Activated naive CD4-positive, alpha-beta T cell treated with anti-CD3 and anti-CD28 coated beads, Interleukin-2, amount 50 U/mL, for 72 hours (primary cell): ENCODE results near the gene TSPAN31. TPM values are rescaled to one million over a fixed set of nuclear protein-coding genes. Genes with fewer than 3 reads are reported as not detected.
A peak's percentile ranks its signal among the peaks of the same experiment; 100 is the strongest.

Experiments
- ATAC-seq, 2 donors: fragments of 150-1000 bp; cut with Tn5 transposase; 2 replicates each; pipeline ENCODE4 v1.10.0; 2021; ENCODE audit warnings: mild to moderate bottlenecking in 2 of 2, moderate library complexity in 2 of 2
- DNase-seq, 2 donors: peaks; one replicate each; pipeline ENCODE4 v3.0.0; 2021 to 2022; ENCODE audit warnings: low spot score in 2 of 2
- H3K27ac Mint-ChIP-seq, 2 donors: one replicate each; pipeline ENCODE4 v1.8.0; 2022; ENCODE audit warnings: mild to moderate bottlenecking in 2 of 2, mixed read lengths in 2 of 2
- H3K36me3 Mint-ChIP-seq, 2 donors: one replicate each; pipeline ENCODE4 v1.8.0; 2022; ENCODE audit warnings: mixed read lengths in 2 of 2
- H3K9me3 Mint-ChIP-seq, 2 donors: one replicate each; pipeline ENCODE4 v1.8.0; 2022; ENCODE audit warnings: mixed read lengths in 2 of 2
- total RNA-seq, 2 donors: library from RNA; stranded (reverse); gene quantifications; one replicate each; pipeline ENCODE4 v1.2.3, GENCODE V29; 2022

TSPAN31 gene
- total RNA-seq, 2 donors from 2014 or later: 9.7 to 15.1 TPM

DNA sequence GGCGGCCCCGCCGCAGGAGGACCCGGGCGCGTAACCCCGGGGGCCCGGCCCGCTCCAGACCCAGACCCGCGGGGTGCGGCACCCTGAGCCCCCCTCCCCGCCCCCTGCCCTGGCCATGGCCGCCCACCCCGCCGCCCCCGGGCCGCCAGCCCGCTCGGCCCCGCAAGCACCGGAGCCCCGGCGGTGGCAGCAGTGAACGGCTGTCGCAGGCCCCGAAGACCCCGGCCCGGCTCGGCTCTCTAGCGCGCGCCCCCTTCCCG is 10.3 kb downstream of the TSPAN31 start:
- H3K27ac Mint-ChIP-seq: no peak overlapping the region
- ATAC-seq (no peak), DNase-seq (no peak)
- H3K9me3 Mint-ChIP-seq: no peaks in the 10 kb centered on the region
- peaks cover 31 to 34% of the 10 kb centered on the region in 2 donors for H3K36me3 Mint-ChIP-seq

DNA sequence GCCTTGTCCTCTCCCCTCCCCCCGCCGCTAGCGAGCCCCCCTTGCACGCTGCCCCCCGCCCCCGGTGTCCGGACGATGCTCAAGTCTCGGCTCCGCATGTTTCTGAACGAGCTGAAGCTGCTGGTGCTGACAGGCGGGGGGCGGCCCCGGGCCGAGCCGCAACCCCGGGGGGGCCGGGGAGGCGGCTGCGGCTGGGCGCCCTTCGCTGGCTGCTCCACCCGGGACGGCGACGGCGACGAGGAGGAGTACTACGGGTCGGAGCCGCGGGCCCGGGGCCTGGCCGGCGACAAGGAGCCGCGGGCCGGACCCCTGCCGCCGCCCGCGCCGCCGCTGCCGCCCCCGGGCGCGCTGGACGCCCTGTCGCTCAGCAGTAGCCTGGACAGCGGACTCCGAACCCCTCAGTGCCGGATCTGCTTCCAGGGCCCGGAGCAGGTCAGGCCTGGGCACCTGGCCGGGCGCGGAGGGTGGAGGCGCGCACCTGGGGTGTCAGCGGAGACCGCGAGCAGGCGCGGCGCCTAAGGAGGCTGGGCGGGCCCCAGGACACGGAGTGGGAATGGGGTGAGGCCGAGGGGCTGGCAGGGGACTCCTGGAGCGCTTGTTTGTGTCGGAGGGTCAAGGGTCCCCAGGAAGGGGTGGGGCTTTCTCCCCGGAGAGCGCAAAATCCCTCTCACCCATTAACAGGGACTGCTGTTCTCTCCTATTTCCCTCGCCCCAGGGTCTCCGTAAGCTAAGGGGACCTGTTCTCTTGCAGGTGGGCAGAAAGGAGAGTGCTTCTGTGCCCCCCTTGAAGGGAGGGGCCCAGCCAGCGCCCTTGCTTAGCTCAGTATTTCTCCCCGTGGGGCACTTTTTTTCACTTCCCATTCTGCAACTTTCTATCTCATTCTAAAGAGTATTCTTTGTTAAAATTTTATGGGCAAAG is 10.9 kb downstream of the TSPAN31 start:
- ATAC-seq: no peak
- H3K27ac Mint-ChIP-seq: peak overlapping the region; percentile 11 to 52
- H3K36me3 Mint-ChIP-seq: peaks cover 26 to 29% of the 10 kb centered on the region in 2 donors
- peak in 1 of 2 donors; percentile 46 for DNase-seq
- H3K9me3 Mint-ChIP-seq: no peaks in the 10 kb centered on the region

DNA sequence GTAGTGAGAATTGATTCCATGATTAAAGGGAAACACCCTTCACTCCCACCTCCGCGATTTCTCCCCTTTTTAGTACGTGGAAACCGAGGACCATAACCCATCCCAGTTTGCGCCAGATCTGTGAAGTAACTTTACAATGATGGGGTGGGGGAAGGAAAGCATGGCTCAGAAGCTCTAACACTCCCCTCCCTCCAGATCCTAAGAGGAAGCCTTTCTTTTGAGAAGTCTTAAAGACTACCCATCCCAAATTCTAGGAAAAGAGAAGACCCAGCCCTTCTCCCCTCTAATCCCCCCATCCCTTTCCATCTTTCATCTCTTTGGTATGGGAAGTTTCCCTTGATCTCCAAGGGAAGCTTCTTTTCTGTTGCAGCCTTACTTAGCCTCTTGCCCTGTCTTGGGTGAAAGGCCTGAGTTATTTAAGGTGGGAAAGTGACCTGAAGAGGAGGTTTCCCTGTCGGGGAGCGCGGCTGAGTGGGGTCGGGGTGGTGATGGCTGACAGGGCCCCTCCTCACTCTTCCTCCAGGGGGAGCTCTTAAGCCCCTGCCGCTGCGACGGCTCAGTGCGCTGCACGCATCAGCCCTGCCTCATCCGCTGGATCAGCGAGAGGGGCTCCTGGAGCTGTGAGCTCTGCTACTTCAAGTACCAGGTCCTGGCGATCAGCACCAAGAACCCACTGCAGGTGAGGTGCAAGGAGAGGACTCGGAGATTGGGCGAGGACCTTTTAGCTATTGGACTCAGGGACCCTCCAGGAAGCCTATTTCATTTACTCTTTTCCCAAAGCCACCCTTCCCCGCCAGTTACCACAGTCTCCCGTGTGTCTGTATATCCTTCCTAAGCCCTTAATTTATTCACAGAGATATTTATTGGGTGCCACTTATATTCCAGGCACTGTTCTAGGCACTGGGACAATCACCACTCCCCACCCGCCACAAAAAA is 11.8 kb downstream of the TSPAN31 start:
- peak in 1 of 2 donors; percentile 80 for DNase-seq
- Mint-ChIP-seq H3K27ac (peak overlapping the region; percentile 52 to 84), H3K36me3 (peaks cover 17 to 19% of the 10 kb centered on the region in 2 donors), H3K9me3 (no peaks in the 10 kb centered on the region)
- peak; percentile 15 to 31 for ATAC-seq

DNA sequence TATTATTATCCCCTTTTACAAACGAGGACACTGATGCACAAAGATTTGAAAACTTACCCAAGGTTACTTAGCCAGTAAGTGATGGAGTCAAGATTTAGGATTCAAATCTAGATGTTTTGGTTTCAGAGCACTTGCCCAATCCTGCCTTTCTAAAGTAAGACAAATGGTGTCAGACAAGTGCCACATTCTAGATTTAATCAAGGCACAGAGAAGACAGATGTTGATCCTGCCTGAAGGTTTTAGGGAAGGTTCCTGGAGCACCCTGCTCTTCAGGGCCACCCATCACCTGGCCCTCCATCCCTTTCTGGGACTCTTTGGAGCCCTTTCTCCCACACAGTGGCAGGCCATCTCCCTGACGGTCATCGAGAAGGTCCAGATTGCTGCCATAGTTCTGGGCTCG is 12.9 kb downstream of the TSPAN31 start:
- Mint-ChIP-seq H3K9me3 (no peaks in the 10 kb centered on the region), H3K27ac (no peak overlapping the region), H3K36me3 (peaks cover 12 to 14% of the 10 kb centered on the region in 2 donors)
- ATAC-seq: no peak
- DNase-seq: no peak

DNA sequence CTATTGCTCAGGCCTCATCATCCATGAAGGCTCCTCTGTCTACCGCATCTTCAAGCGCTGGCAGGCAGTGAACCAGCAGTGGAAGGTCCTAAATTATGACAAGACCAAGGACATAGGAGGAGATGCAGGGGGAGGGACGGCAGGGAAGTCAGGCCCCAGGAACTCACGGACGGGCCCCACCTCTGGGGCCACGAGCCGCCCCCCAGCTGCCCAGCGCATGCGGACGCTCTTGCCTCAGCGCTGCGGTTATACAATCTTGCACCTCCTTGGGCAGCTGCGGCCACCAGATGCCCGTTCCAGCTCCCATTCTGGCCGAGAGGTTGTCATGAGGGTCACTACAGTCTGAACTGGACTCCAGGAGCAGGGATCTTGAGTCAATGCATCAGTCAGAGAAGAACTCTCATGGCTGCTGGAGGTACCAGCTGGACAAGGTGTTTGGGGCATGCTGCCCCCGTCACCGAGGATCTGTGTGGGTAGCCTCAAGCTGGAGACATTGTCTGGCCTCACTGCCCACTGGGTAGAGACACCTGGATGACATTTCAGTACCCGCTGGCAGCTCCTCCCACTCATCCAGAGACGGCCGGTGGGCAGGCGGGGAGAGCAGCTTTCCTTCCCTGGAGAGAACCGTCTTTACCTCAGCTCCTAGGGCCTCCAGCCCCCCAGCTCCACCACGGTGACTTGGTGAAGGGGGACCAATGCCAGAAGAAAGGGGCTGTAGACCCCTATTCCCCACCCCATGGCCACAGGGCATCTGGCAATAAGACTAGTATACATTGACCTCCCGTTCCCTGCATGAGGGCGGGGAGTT is 13.9 kb downstream of the TSPAN31 start:
- DNase-seq: no peak
- Mint-ChIP-seq H3K9me3 (no peaks in the 10 kb centered on the region), H3K36me3 (peaks cover 20 to 23% of the 10 kb centered on the region in 2 donors), H3K27ac (no peak overlapping the region)
- no peak for ATAC-seq

DNA sequence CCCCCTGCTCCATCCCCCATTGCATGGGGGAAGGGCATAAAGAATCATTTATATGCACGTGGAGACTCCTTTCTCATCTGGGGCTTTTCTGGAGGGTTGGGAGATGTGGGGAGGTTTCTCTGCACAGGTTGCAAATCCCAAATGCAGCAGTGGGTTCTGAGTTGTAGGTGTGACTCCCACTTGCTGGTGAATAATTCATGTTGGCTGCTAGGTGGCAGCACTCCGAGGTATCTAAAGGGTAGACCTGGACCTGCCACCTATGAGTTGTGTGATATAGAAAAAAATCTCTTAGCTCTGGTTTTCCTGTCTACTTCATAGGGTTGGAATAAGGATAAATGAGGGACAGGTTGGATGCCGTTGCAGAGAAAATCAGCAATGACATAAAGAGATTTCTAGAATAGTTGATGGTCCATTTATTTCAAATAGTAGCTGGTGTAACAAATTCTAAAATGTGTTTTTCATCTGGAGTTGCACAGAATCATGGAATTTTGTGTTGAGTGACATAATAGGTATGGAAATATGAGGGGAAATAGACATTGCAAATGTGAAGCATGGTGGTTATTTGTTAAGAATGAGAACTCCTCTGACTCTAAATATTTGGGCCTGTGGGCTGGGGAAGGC is 14.6 kb downstream of the TSPAN31 start:
- no peaks in the 10 kb centered on the region for H3K9me3 Mint-ChIP-seq
- peaks cover 25 to 28% of the 10 kb centered on the region in 2 donors for H3K36me3 Mint-ChIP-seq
- peak in 1 of 2 donors; percentile 26 for DNase-seq
- no peak overlapping the region for H3K27ac Mint-ChIP-seq
- ATAC-seq: peak in 1 of 2 donors; percentile 26

DNA sequence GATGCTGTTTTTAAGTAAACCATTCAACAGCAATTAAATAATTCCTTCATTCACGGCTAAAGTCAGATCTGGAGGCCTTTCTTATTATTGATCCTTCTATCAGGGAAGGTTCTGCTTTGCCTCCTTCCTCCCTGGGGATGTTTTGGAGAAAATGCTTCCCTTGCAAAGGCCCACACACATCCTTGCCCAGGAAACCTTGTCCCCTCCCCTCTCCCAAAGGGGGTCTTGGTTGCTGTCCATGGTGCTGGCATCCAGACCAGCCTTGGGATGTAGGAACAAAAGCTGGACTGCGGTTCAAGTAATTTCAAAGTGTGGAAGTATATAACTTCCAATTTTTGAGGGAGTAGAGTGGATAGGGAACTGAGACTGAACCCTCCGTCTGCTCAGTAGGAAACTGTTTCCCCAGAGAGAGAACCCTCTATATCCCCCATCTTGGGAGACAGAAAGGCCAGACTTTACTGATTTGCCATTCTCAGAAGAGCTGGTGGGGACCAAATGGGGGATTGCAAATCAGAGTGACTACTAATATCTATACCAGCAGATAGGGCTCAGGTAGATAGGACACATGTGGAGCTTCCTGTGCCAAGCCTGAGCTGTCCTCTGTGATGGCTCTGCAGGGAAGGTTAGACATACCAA is 15.6 kb downstream of the TSPAN31 start:
- H3K27ac Mint-ChIP-seq: no peak overlapping the region
- ATAC-seq (no peak), DNase-seq (no peak)
- H3K36me3 Mint-ChIP-seq: peaks cover 25 to 37% of the 10 kb centered on the region in 2 donors
- H3K9me3 Mint-ChIP-seq: no peaks in the 10 kb centered on the region

DNA sequence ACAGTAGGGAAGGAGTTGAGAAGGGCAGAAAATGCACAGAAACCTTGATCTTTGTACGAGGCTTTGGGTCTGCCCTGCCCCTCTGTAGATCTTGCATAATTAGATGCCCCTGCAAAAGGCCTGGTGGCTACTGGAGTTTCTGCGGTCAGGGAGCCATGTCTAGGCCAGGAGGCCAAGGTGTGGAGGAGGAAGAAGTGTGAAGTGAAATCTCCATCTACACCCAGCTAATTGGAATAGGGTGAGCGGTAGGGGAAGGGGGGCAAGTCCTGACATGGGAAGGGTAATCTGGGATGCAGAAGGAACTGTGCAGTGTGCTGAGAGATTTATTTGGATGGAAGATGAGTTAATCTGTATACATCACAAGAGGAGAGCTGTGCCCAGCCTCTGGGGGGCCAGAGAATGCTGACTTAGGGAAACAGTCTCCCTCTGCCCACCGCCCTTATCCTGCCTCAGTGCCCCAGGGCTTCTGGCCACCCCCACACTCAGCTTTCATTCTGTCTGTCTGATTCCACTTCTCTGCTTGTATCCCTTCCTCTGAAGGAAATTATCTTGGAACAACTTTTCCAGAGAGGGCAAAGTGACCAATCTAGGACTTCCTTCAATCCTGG is 16.7 kb downstream of the TSPAN31 start:
- peaks cover 19 to 32% of the 10 kb centered on the region in 2 donors for H3K36me3 Mint-ChIP-seq
- ATAC-seq (no peak), DNase-seq (no peak)
- H3K27ac Mint-ChIP-seq: no peak overlapping the region
- no peaks in the 10 kb centered on the region for H3K9me3 Mint-ChIP-seq

DNA sequence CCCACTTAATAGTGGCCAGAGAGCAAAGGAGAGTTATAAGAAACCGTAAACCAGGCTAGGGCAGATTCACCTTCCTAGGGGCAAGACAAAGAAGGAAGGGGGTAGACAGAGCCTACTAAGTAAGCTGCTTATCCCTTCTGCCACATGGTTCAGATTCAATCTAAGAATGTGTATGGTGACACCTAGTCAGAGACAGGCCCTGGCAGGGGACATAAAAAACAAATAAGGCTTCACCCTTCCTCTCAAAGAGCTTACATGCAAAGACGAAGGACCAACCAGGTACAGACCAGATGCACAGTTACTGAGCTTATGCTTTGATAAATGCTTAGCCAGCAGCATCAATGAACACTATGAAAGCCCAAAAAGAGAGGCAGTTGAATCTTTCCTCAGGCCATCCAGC is 17.6 kb downstream of the TSPAN31 start:
- no peak for DNase-seq
- peaks cover 15 to 25% of the 10 kb centered on the region in 2 donors for H3K36me3 Mint-ChIP-seq
- ATAC-seq: no peak
- H3K27ac Mint-ChIP-seq: no peak overlapping the region
- no peaks in the 10 kb centered on the region for H3K9me3 Mint-ChIP-seq

DNA sequence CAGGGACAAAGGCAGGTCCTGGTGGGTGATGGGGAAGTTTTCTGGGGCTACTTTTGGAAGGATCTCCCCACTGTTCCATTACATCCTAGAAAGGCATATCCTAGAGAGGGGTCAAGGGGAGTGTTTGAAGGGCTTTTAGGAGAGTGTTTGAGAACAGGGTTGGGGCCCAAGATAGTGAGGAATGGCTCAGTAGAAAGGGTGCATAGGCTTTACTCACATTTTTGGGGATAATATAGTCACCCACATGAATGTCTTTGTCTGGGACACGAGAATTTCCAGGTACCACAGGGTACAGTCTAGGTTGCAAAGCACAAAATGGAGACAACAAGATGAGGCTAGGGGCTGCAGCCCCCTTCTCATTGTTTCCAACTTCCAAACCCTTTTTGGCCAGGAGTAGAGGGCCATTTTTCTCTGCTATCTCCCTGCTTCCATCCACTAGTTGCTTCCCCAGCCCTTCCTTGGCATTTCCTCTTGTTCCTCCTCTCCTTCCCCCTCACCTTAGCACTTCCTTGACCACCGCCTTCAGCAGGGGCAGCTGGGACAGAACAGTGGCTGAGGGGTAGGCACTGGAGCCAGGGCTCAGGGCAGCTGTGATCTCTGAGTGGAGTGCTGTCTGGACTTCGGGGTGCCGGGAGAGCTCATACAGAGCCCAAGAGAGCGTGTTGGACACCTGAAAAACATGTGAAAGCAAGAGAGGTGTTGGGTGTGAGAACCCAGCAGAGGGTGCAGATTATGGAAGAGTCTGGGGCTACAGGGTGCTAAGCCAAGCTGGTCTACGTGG is 19.2 kb downstream of the TSPAN31 start:
- Mint-ChIP-seq H3K9me3 (no peaks in the 10 kb centered on the region), H3K36me3 (peaks cover 15 to 25% of the 10 kb centered on the region in 2 donors), H3K27ac (peak overlapping the region; percentile 11 to 83)
- DNase-seq (no peak), ATAC-seq (no peak)

DNA sequence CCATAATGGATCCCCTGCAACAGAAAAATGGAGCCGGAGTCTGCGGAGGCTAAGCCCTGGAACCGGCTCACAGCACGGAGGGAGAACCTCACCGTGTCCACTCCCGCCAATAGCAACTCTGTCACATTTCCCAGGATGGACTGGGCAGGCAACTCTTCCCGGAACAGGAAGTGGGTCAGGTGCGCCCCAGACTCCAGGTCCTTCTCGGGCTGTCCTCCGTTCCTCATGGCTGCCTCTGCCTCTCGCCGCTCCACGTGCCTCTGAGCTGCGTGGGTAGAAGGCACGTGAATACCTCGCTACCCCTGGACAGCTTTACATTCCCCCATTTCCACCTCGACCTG is 19.8 kb downstream of the TSPAN31 start:
- peaks cover 12 to 26% of the 10 kb centered on the region in 2 donors for H3K36me3 Mint-ChIP-seq
- DNase-seq: no peak
- ATAC-seq: peak; percentile 14 to 23
- peak overlapping the region; percentile 14 to 83 for H3K27ac Mint-ChIP-seq
- no peaks in the 10 kb centered on the region for H3K9me3 Mint-ChIP-seq

DNA sequence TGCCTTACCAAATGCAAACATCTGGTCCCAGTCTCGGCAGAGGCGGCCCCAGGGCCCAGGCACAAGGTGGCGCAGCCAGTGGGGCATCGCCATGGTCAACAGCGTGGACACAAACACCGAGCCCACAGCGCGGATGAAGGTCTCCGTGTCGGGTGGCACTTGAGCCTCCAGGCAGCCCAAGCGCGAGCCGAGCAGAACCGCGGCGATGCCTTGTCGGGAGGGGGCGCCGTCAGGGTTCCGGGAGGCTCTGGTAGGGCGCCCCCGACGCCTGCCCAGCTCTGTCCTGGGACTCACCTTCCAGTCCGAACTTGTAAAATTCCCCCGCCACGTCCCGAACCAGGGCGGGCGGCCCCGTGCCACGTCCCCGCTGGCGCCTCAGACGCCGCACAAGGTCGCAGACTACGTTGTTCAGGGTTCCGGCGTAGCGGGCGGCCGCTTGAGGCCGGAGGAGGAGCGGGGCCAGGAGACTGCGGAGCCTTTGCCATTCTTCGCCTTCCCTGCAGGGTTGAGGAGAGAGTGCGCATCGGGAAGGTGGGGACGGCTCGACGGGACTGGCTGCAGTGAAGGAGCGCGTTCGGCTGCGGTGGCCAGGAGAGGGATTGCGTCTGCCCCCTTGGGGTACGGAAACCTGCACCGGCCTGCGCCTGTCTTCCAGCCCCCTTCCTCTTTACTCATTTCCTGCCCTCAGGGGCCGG is 20.3 kb downstream of the TSPAN31 start:
- ATAC-seq (peak; percentile 79 to 84), DNase-seq (peak; percentile 62 to 78)
- H3K27ac Mint-ChIP-seq: peak overlapping the region; percentile 41 to 83
- H3K9me3 Mint-ChIP-seq: no peaks in the 10 kb centered on the region
- H3K36me3 Mint-ChIP-seq: peaks cover 11 to 32% of the 10 kb centered on the region in 2 donors

DNA sequence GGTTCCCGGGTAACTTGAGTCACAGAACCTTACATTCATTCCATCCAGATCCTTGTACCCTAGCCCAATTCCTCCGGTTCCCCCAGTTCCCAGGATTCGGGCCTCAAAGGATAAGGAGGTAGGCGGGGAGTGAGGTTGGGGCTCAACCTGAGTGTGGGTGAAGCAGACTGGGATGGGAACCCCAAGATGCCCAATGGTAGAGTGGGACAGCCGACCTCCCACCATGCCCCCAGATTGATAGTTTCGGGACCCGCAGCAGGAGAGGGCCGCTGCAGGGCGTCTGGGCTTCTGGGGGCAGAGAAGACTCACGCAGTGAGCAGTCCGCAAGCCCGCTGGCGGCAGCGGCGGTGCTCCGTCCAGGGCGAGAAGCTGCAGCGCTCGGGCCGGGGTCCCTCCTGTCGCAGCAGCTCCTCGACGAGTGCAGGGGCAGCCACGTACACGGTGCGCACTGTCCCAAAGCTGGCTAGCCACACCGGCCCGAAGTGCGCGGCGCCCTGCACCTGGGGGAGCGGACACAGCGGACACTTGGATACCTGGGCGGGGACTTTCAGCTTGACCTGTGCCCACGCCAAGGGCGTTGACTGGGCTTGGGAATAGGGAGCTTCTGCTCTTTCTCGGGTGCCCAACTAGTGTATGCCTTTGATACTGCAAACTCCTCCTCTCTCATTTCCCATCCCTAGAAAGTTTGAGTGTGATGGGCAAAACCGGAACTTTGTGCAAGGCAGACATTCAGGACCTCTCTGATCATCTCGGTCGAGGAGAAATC is 21.0 kb downstream of the TSPAN31 start:
- ATAC-seq: peak in 1 of 2 donors; percentile 31
- DNase-seq: peak in 1 of 2 donors; percentile 25
- H3K9me3 Mint-ChIP-seq: no peaks in the 10 kb centered on the region
- peak overlapping the region; percentile 41 to 83 for H3K27ac Mint-ChIP-seq
- peaks cover 11 to 39% of the 10 kb centered on the region in 2 donors for H3K36me3 Mint-ChIP-seq
